Tibial nerve (tissue), 4 donors: ENCODE data around the gene CD9. TPM values are rescaled to one million over a fixed set of nuclear protein-coding genes. Genes with fewer than 3 reads are reported as not detected.

Experiments used
- DNase-seq, 2 donors: peaks; one replicate each; pipeline ENCODE4 v3.0.0-alpha.2; 2019; ENCODE audit warnings: low spot score in 2 of 2
- H3K27ac ChIP-seq, 4 donors: fragments of 200-600 bp; sonication (generic) in 3 of 4; one replicate each; pipeline ENCODE4 v1.5.1; 2017 to 2019; ENCODE audit warnings: mild to moderate bottlenecking in 1 of 4
- H3K27me3 ChIP-seq, 2 donors: fragments of 200-600 bp; sonication (generic) in 1 of 2; one replicate each; pipeline versions ENCODE4 v1.5.1 to v1.6.0; 2017 to 2019
- H3K36me3 ChIP-seq, 3 donors: fragments of 200-600 bp; sonication (generic); one replicate each; pipeline ENCODE4 v1.5.1; 2018 to 2019
- H3K4me1 ChIP-seq, 4 donors: fragments of 200-600 bp; sonication (generic) in 3 of 4; one replicate each; pipeline ENCODE4 v1.5.1; 2017 to 2019
- H3K4me3 ChIP-seq, 4 donors: fragments of 200-600 bp; sonication (generic) in 3 of 4; one replicate each; pipeline ENCODE4 v1.5.1; 2017 to 2019; ENCODE audit warnings: mild to moderate bottlenecking in 1 of 4, moderate library complexity in 1 of 4
- H3K9me3 ChIP-seq, 4 donors: fragments of 200-600 bp; sonication (generic) in 3 of 4; one replicate each; pipeline ENCODE4 v1.5.1; 2017 to 2019
- CTCF ChIP-seq, 5 experiments: fragments of 200-600 bp in 3 of 5; fragments of 450-650 bp in 2 of 5; sonication (generic) in 3 of 5; IDR thresholded peaks; one replicate each; pipeline ENCODE4 v1.5.1; 2016 to 2019; ENCODE audit warnings: antibody characterized with exemption in 5 of 5, mild to moderate bottlenecking in 3 of 5, moderate library complexity in 2 of 5
- EP300 ChIP-seq, 2 donors: sonication (generic); formaldehyde crosslinking; IDR thresholded peaks; one replicate each; pipeline ENCODE4 v1.6.1; 2017; ENCODE audit warnings: antibody characterized with exemption in 2 of 2, mild to moderate bottlenecking in 1 of 2
- POLR2A ChIP-seq, 2 donors: fragments of 450-650 bp; IDR thresholded peaks; one replicate each; pipeline ENCODE4 v1.6.1; 2017; ENCODE audit warnings: antibody characterized with exemption in 2 of 2, mild to moderate bottlenecking in 2 of 2, moderate library complexity in 2 of 2
- WGBS, 2 donors: methylation state at CpG; one replicate each; pipeline ENCODE4 v1.1.5; 2018; 5-methylcytosine and 5-hydroxymethylcytosine counted together
- total RNA-seq, 4 donors: library from RNA; depleted of rRNA; stranded (reverse); fragments of >200 nt; gene quantifications; one replicate each; pipeline ENCODE4 v1.1.0, GENCODE V29; 2016

Gene CD9
- total RNA-seq, 4 donors from 2014 or later, result 297 to 500 (median 391) TPM

DNA sequence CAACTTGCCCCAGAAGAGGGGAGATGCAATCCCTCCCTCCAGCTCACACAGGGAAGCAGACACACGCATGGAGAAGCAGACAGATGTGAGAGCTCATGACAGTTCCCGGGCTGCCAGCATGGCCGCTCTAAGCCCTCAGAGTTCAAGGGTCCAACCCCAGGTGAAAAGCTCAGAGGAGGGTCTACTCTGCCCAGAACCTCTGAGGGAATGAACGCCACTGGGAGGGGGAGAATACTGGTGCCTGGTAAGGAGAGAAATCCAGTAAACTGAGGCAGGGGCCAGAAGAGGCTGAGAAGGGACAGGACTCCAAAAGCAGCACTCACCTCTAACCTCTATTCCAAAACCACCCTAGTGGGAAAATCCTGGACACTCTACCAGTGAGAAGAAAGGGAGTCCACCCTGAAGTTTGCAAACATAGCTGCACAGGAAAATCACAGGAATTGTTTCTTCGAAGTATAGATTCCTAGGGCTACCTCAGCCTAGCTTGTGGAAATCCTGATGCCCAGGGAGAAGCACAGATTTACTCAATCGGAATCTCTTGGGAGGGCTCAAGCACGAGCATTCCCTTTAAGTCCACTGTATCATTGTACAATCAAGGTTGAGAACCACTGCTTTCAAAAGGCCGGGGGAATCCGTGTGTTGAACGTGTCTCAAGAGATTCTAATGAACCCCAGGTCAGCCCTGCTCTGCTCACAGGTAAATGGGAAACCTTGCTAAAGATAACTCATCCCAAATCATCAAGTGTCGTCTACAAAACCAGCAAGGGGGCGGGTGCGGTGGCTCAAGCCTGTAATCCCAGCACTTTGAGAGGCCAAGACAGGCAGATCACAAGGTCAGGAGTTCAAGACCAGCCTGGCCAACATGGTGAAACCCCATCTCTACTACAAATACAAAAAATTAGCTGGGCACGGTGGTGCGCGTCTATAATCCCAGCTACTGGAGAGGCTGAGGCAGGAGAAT lies 76.0 kb downstream of the CD9 start:
- peaks cover 0 to 56% (median 16%) of the 10 kb centered on the region in 4 donors for H3K4me1 ChIP-seq

GRCh38 chr12:6276956-6277620 lies 76.9 kb downstream of the CD9 start:
- H3K27ac ChIP-seq, result peak overlapping the region in 3 of 4 donors; percentile 89 to 96 (median 93)
- H3K4me3 ChIP-seq, result no peak overlapping the region
- WGBS, 2 donors, result 62 to 63% methylated on average over 7 of the region's 7 CpGs
- no peak for TF ChIP-seq POLR2A (IDR thresholded peaks at IDR 0.05)
- TF ChIP-seq EP300 (IDR thresholded peaks at IDR 0.05), result no peak
- TF ChIP-seq CTCF (IDR thresholded peaks at IDR 0.05), result no peak
- H3K27me3 ChIP-seq, result no peaks in the 10 kb centered on the region
- H3K4me1 ChIP-seq, result peaks cover 0 to 56% (median 16%) of the 10 kb centered on the region in 4 donors
- DNase-seq, result no peak
- no peaks in the 10 kb centered on the region for H3K9me3 ChIP-seq
- no peaks in the 10 kb centered on the region for H3K36me3 ChIP-seq

More for the DNA sequence above, 76.0 kb downstream of the CD9 start:
- no peak for DNase-seq
- H3K27me3 ChIP-seq, result no peaks in the 10 kb centered on the region
- no peaks in the 10 kb centered on the region for H3K36me3 ChIP-seq
- no peak overlapping the region for H3K27ac ChIP-seq
- TF ChIP-seq POLR2A (IDR thresholded peaks at IDR 0.05) (no peak), CTCF (IDR thresholded peaks at IDR 0.05) (no peak), EP300 (IDR thresholded peaks at IDR 0.05) (no peak)
- WGBS, 2 donors, result 72 to 77% methylated on average over 16 of the region's 16 CpGs
- H3K4me3 ChIP-seq, result no peak overlapping the region
- H3K9me3 ChIP-seq, result no peaks in the 10 kb centered on the region

- Histone ChIP-seq H3K9me3 (no peaks in the 10 kb centered on the region), H3K27me3 (no peaks in the 10 kb centered on the region), H3K4me1 (peaks cover 0 to 53% (median 16%) of the 10 kb centered on the region in 4 donors), H3K27ac (peak overlapping the region; percentile 89 to 96 (median 94)), H3K36me3 (no peaks in the 10 kb centered on the region), H3K4me3 (peak overlapping the region; percentile 35 to 61 (median 52))
- WGBS, 2 donors, result 34 to 38% methylated on average over 14 to 15 of the region's 15 CpGs
- DNase-seq, result no peak
- TF ChIP-seq EP300 (IDR thresholded peaks at IDR 0.05) (no peak), CTCF (IDR thresholded peaks at IDR 0.05) (no peak)
Measured at GRCh38 chr12:6277982-6278438, 77.8 kb downstream of the CD9 start.

GRCh38 chr12:6278439-6279255 lies 78.4 kb downstream of the CD9 start:
- Histone ChIP-seq H3K9me3 (no peaks in the 10 kb centered on the region), H3K36me3 (no peaks in the 10 kb centered on the region), H3K27me3 (no peaks in the 10 kb centered on the region), H3K4me1 (peaks cover 0 to 47% (median 14%) of the 10 kb centered on the region in 4 donors), H3K27ac (peak overlapping the region; percentile 89 to 96 (median 94)), H3K4me3 (peak overlapping the region; percentile 35 to 61 (median 52))
- peak in 1 of 2 donors; percentile 76 for TF ChIP-seq EP300 (IDR thresholded peaks at IDR 0.05)
- TF ChIP-seq CTCF (IDR thresholded peaks at IDR 0.05), result peak; percentile 99 to 100 (median 100)
- TF ChIP-seq POLR2A (IDR thresholded peaks at IDR 0.05), result peak in 1 of 2 donors; percentile 37
- whole genome bisulfite sequencing, 2 donors, result 13 to 19% methylated on average over 51 to 63 of the region's 88 CpGs
- DNase-seq, result peak; percentile 69 to 73
